Endodermal cell (in vitro differentiated cells): ENCODE results near the gene CLDN14. TPM values are rescaled to one million over a fixed set of nuclear protein-coding genes. Genes with fewer than 3 reads are reported as not detected.

Experiments used
- DNase-seq: peaks from one replicate; pipeline ENCODE4 v3.0.0-alpha.2; 2017
- H3K27ac ChIP-seq: 2 replicates; pipeline ENCODE4 v1.5.1; 2013; ENCODE audit warnings: mild to moderate bottlenecking, low read depth, low read length, moderate library complexity
- H3K27me3 ChIP-seq: 2 replicates; pipeline ENCODE4 v1.6.1; 2013; ENCODE audit warnings: mild to moderate bottlenecking, low read length, moderate library complexity; ENCODE audit not compliant: insufficient read depth, control insufficient read depth, poor library complexity, severe bottlenecking
- H3K36me3 ChIP-seq: 2 replicates; pipeline ENCODE4 v1.7.0; 2013; ENCODE audit warnings: mild to moderate bottlenecking, low read length, moderate library complexity; ENCODE audit not compliant: control insufficient read depth, insufficient read depth
- H3K4me1 ChIP-seq: one replicate; pipeline ENCODE4 v1.7.0; 2013; ENCODE audit warnings: low read length; ENCODE audit not compliant: control insufficient read depth, insufficient read depth
- H3K4me3 ChIP-seq: 2 replicates; pipeline ENCODE4 v1.5.1; 2013; ENCODE audit warnings: mild to moderate bottlenecking, low read length, moderate library complexity
- H3K9ac ChIP-seq: 2 replicates; pipeline ENCODE4 v1.6.1; 2013; ENCODE audit warnings: mild to moderate bottlenecking, low read length, moderate library complexity; ENCODE audit not compliant: poor library complexity, severe bottlenecking; ENCODE audit errors: extremely low read depth
- H3K9me3 ChIP-seq: 2 replicates; pipeline ENCODE4 v1.6.1; 2013; ENCODE audit warnings: mild to moderate bottlenecking, low read length, moderate library complexity; ENCODE audit not compliant: control insufficient read depth
- H3K27ac Mint-ChIP-seq: 2 replicates; pipeline ENCODE4 v1.8.0; 2020; ENCODE audit warnings: mixed read lengths
- H3K27me3 Mint-ChIP-seq: 2 replicates; pipeline ENCODE4 v1.8.0; 2021; ENCODE audit warnings: mild to moderate bottlenecking, mixed read lengths; ENCODE audit not compliant: insufficient read depth
- H3K36me3 Mint-ChIP-seq: 2 replicates; pipeline ENCODE4 v1.8.0; 2020; ENCODE audit warnings: low read depth, mixed read lengths
- H3K4me1 Mint-ChIP-seq: 2 replicates; pipeline ENCODE4 v1.8.0; 2020; ENCODE audit warnings: mixed read lengths
- H3K4me3 Mint-ChIP-seq: 2 replicates; pipeline ENCODE4 v1.8.0; 2020; ENCODE audit warnings: mild to moderate bottlenecking, moderate library complexity, mixed read lengths
- H3K9me3 Mint-ChIP-seq: 2 replicates; pipeline ENCODE4 v1.8.0; 2020; ENCODE audit warnings: mild to moderate bottlenecking, mixed read lengths
- CTCF ChIP-seq: fragments of 200-600 bp; sonication (generic); conservative IDR thresholded peaks from 2 replicates; pipeline ENCODE4 v1.5.0; 2021; ENCODE audit warnings: antibody characterized with exemption, mild to moderate bottlenecking
- WGBS, 2 experiments: methylation state at CpG; one replicate each; pipeline versions ENCODE4 v1.1.5 to v1.1.7; 2013; ENCODE audit warnings: missing lambda C conversion rate in 2 of 2, mixed read lengths in 1 of 2; ENCODE audit not compliant: insufficient coverage in 1 of 2, insufficient read length in 1 of 2; 5-methylcytosine and 5-hydroxymethylcytosine counted together
- long read RNA-seq, 4 experiments: library from polyadenylated mRNA in 2 of 4; library from RNA in 1 of 4; library from capped mRNA in 1 of 4; stranded (forward) in 3 of 4; unstranded in 1 of 4; transcript quantifications; one replicate each; pipeline ENCODE4 v2.0.0, GENCODE V29; 2020 to 2021; ENCODE audit warnings: inconsistent platforms in 1 of 4
- polyA plus RNA-seq, 2 experiments: library from polyadenylated mRNA; stranded (reverse); fragments of 50-300 nt; gene quantifications; one replicate each; pipeline ENCODE4 v1.2.3, GENCODE V29; 2013
- total RNA-seq, 2 donors: library from RNA; stranded (reverse); fragmentation: NEBNext Ultra II Directional in 1 of 2; extraction: Animal tissue kit (Norgen Biotek cat#: 25700) in 1 of 2; gene quantifications; 2 replicates in 1 of 2; 3 replicates in 1 of 2; pipeline ENCODE4 v1.2.1, GENCODE V29; 2021

Gene CLDN14
- total RNA-seq, result not detected
- not detected for polyA plus RNA-seq (2013, experiment 1 of 2)
- polyA plus RNA-seq (2013, experiment 2 of 2), result not detected
- long read RNA-seq, experiment 1, result 0 reads
- long read RNA-seq, experiment 2, result 0 reads
- long read RNA-seq, experiment 3, result 0 reads
- long read RNA-seq, experiment 4, result 0 reads

- 94 to 95% methylated on average over 20 to 24 of the region's 25 CpGs for WGBS, 2 experiments
- Histone ChIP-seq H3K27ac (no peak within 1 kb of the TSS), H3K4me1 (peaks cover 23% of the 10 kb centered on the region), H3K9ac (no peak within 1 kb of the TSS), H3K36me3 (no peaks in the 10 kb centered on the region), H3K9me3 (no peaks in the 10 kb centered on the region), H3K27me3 (no peaks in the 10 kb centered on the region), H3K4me3 (no peak within 1 kb of the TSS)
- no peak within 1 kb of the TSS for H3K27ac Mint-ChIP-seq
- no peak within 1 kb of the TSS for H3K4me3 Mint-ChIP-seq
- H3K36me3 Mint-ChIP-seq, result no peaks in the 10 kb centered on the region
- H3K27me3 Mint-ChIP-seq, result no peaks in the 10 kb centered on the region
- DNase-seq, result no peak
- peaks cover 32% of the 10 kb centered on the region for H3K4me1 Mint-ChIP-seq
- TF ChIP-seq CTCF, result no peak
- no peaks in the 10 kb centered on the region for H3K9me3 Mint-ChIP-seq
Observed at GRCh38 chr21:36479415-36480402, at the start of gene CLDN14. Gene CLDN14, minus strand, starts transcription at chr21:36480122. Its CDS starts 18,427 bp downstream, at chr21:36461695.

- H3K4me1 ChIP-seq, result no peaks in the 10 kb centered on the region
- Mint-ChIP-seq H3K4me1 (peaks cover 3% of the 10 kb centered on the region), H3K27me3 (peaks cover 3% of the 10 kb centered on the region), H3K4me3 (no peak overlapping the region), H3K36me3 (no peaks in the 10 kb centered on the region), H3K27ac (no peak overlapping the region), H3K9me3 (no peaks in the 10 kb centered on the region)
- DNase-seq, result no peak
- H3K36me3 ChIP-seq, result no peaks in the 10 kb centered on the region
- H3K4me3 ChIP-seq, result no peak overlapping the region
- 93% methylated on average over 6 of the region's 6 CpGs; no CpG with 5 or more reads in 1 of the 2 experiments for WGBS, 2 experiments
- no peaks in the 10 kb centered on the region for H3K9me3 ChIP-seq
- no peak overlapping the region for H3K27ac ChIP-seq
- no peaks in the 10 kb centered on the region for H3K27me3 ChIP-seq
- TF ChIP-seq CTCF, result no peak
- no peak overlapping the region for H3K9ac ChIP-seq
Observed at GRCh38 chr21:36528716-36529115, 48.8 kb upstream of the CLDN14 start.

GRCh38 chr21:36527317-36527716, 47.4 kb upstream of the CLDN14 start:
- Histone ChIP-seq H3K36me3 (no peaks in the 10 kb centered on the region), H3K9me3 (no peaks in the 10 kb centered on the region), H3K9ac (no peak overlapping the region), H3K4me3 (no peak overlapping the region), H3K27ac (no peak overlapping the region), H3K27me3 (no peaks in the 10 kb centered on the region), H3K4me1 (no peaks in the 10 kb centered on the region)
- H3K9me3 Mint-ChIP-seq, result no peaks in the 10 kb centered on the region
- no peak overlapping the region for H3K4me3 Mint-ChIP-seq
- H3K36me3 Mint-ChIP-seq, result no peaks in the 10 kb centered on the region
- no peak overlapping the region for H3K27ac Mint-ChIP-seq
- no peak for TF ChIP-seq CTCF
- DNase-seq, result no peak
- H3K27me3 Mint-ChIP-seq, result peaks cover 4% of the 10 kb centered on the region
- peaks cover 3% of the 10 kb centered on the region for H3K4me1 Mint-ChIP-seq
- WGBS, 2 experiments, result 92 to 97% methylated on average over 5 to 6 of the region's 6 CpGs
